ENCODE measurements around the gene CHMP2A. TPM values are rescaled to one million over a fixed set of nuclear protein-coding genes. Genes with fewer than 3 reads are reported as not detected.

The CHMP2A gene
- total RNA-seq, 4 donors from 2014 or later = 100.0 to 155 (median 126) TPM

DNA sequence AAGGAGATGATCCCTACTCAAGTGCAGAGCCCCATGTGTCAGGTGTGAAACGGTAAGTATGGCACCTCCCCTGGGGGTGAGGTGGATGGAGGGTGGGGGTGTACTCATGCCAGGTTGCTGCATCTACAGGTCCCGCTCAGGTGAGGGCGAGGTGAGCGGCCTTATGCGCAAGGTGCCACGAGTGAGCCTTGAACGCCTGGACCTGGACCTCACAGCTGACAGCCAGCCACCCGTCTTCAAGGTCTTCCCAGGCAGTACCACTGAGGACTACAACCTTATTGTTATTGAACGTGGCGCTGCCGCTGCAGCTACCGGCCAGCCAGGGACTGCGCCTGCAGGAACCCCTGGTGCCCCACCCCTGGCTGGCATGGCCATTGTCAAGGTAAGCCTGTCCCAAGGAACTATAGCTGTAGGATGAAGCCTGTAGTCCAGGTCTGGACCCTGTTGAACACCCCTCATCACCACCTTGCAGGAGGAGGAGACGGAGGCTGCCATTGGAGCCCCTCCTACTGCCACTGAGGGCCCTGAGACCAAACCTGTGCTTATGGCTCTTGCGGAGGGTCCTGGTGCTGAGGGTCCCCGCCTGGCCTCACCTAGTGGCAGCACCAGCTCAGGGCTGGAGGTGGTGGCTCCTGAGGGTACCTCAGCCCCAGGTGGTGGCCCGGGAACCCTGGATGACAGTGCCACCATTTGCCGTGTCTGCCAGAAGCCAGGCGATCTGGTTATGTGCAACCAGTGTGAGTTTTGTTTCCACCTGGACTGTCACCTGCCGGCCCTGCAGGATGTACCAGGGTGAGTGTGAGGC is 5.8 kb downstream of the CHMP2A start:
- H3K27ac ChIP-seq = no peak overlapping the region
- WGBS, 2 donors (ENCODE audit: low coverage in 1 of 2) = 84% methylated on average over 6 of the region's 20 CpGs; no CpG with 5 or more reads in 1 of the 2 donors
- no peak for ATAC-seq
- no peak overlapping the region for H3K4me3 ChIP-seq
- no peaks in the 10 kb centered on the region for H3K9me3 ChIP-seq
- TF ChIP-seq, protein P1, sequence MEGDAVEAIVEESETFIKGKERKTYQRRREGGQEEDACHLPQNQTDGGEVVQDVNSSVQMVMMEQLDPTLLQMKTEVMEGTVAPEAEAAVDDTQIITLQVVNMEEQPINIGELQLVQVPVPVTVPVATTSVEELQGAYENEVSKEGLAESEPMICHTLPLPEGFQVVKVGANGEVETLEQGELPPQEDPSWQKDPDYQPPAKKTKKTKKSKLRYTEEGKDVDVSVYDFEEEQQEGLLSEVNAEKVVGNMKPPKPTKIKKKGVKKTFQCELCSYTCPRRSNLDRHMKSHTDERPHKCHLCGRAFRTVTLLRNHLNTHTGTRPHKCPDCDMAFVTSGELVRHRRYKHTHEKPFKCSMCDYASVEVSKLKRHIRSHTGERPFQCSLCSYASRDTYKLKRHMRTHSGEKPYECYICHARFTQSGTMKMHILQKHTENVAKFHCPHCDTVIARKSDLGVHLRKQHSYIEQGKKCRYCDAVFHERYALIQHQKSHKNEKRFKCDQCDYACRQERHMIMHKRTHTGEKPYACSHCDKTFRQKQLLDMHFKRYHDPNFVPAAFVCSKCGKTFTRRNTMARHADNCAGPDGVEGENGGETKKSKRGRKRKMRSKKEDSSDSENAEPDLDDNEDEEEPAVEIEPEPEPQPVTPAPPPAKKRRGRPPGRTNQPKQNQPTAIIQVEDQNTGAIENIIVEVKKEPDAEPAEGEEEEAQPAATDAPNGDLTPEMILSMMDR (IDR thresholded peaks at IDR 0.05) = no peak
- TF ChIP-seq POLR2AphosphoS5 (IDR thresholded peaks at IDR 0.05) (no peak), EP300 (IDR thresholded peaks at IDR 0.05) (no peak), POLR2A (IDR thresholded peaks at IDR 0.05) (no peak)
- no peaks in the 10 kb centered on the region for H3K27me3 ChIP-seq
- H3K36me3 ChIP-seq = peaks cover 9 to 81% of the 10 kb centered on the region in 2 donors
- H3K4me1 ChIP-seq = peaks cover 10 to 64% (median 29%) of the 10 kb centered on the region in 3 donors

DNA sequence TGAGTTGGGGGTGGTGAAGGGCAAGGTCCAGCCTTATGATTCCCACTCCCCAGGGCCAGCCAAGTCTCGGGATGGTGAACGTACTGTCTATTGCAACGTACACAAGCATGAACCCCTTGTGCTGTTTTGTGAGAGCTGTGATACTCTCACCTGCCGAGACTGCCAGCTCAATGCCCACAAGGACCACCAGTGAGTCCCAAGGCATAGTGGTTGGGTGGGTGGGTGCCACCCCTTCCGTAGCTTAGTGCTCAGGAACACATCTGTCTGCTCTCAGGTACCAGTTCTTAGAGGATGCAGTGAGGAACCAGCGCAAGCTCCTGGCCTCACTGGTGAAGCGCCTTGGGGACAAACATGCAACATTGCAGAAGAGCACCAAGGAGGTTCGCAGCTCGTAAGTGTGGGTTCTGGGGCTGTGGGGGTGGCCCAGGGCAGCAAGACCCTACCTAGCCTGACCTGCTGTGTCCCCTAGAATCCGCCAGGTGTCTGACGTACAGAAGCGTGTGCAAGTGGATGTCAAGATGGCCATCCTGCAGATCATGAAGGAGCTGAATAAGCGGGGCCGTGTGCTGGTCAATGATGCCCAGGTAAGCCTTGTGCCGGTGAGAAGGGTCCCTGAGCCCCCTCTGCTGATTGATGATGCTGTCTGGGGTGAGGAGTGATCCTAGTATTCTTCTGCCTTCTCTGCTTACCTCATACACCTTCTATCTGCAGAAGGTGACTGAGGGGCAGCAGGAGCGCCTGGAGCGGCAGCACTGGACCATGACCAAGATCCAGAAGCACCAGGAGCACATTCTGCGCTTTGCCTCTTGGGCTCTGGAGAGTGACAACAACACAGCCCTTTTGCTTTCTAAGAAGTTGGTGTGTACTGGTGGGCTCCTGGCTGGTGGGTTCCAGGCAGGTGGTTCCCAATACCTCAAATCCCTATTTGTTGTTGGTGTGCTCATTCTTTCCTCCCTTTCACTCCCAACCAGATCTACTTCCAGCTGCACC is 7.3 kb downstream of the CHMP2A start:
- peaks cover 9 to 72% of the 10 kb centered on the region in 2 donors for H3K36me3 ChIP-seq
- H3K27ac ChIP-seq = no peak overlapping the region
- no peaks in the 10 kb centered on the region for H3K9me3 ChIP-seq
- 70 to 71% methylated on average over 2 to 9 of the region's 18 CpGs for WGBS, 2 donors (ENCODE audit: low coverage in 1 of 2)
- peaks cover 5 to 59% (median 22%) of the 10 kb centered on the region in 3 donors for H3K4me1 ChIP-seq
- H3K27me3 ChIP-seq = no peaks in the 10 kb centered on the region
- no peak overlapping the region for H3K4me3 ChIP-seq
- no peak for ATAC-seq
- TF ChIP-seq, protein P1 (IDR thresholded peaks at IDR 0.05) = no peak
- TF ChIP-seq POLR2A (IDR thresholded peaks at IDR 0.05) (no peak), POLR2AphosphoS5 (IDR thresholded peaks at IDR 0.05) (no peak), EP300 (IDR thresholded peaks at IDR 0.05) (no peak)

DNA sequence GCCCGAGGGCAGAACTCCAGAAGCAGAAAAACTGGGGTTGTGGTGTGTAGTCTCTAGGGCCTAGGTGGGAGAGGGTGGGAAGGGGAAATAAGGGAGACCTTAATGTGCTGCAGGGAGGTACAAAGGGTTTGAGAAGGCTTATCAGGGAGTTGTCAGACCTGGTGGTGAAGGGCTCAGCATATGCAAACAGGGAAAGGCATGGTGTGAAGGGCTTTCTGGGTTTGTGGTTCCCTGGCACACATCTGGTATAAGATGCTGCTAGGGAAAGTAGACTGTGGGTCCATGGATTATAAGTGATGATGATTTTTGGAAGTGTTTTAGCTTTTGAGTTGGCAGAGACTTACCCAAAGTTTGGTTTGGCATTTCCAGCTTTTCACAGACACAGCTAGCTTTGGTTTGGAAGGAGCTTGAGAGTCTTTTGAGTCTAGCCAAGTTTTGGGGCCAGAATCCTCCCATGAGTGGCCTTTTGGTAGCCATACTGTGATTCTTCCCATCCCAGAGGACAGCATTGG is 8.8 kb downstream of the CHMP2A start:
- no peaks in the 10 kb centered on the region for H3K9me3 ChIP-seq
- TF ChIP-seq EP300 (IDR thresholded peaks at IDR 0.05) (no peak), POLR2AphosphoS5 (IDR thresholded peaks at IDR 0.05) (no peak), POLR2A (IDR thresholded peaks at IDR 0.05) (no peak)
- TF ChIP-seq, protein P1 (IDR thresholded peaks at IDR 0.05) = no peak
- peak overlapping the region; percentile 76 to 86 for H3K4me3 ChIP-seq
- H3K4me1 ChIP-seq = peaks cover 5 to 53% (median 22%) of the 10 kb centered on the region in 3 donors
- ATAC-seq = no peak
- WGBS, 2 donors (ENCODE audit: low coverage in 1 of 2) = no CpG with 5 or more reads among the region's 1 CpG
- H3K27ac ChIP-seq = peak overlapping the region in 2 of 4 donors; percentile 93 to 96
- peaks cover 9 to 56% of the 10 kb centered on the region in 2 donors for H3K36me3 ChIP-seq
- H3K27me3 ChIP-seq = peaks cover 4% of the 10 kb centered on the region

DNA sequence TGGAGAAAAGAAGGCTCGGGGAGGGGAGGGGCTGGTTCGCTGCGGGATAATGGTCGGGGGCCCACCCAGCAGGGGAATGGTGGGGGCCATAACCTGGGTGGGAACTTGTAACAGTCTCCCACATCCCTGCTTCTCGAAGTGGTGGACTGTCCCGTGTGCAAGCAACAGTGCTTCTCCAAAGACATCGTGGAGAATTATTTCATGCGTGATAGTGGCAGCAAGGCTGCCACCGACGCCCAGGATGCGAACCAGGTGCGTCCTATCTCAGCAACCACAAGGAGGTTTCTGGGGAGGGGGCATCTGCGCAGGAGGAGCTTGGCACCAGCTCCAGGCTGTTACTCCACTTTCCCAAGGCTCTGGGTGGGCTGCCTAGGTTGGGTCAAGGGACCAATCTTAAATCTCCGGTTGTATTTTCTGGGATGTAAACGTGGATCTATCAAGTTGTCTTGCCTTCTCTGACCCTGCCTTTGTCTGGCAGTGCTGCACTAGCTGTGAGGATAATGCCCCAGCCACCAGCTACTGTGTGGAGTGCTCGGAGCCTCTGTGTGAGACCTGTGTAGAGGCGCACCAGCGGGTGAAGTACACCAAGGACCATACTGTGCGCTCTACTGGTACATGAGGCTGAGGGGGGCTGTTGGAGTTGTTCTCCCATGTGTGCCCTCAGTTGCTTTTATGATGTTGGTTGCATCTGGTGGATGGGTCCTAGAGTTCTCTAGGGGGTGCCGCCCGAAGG is 9.5 kb downstream of the CHMP2A start:
- TF ChIP-seq POLR2A (IDR thresholded peaks at IDR 0.05) (no peak), POLR2AphosphoS5 (IDR thresholded peaks at IDR 0.05) (no peak), EP300 (IDR thresholded peaks at IDR 0.05) (no peak)
- TF ChIP-seq, protein P1 (IDR thresholded peaks at IDR 0.05) = no peak
- 4 to 6% methylated on average over 7 to 16 of the region's 21 CpGs for WGBS, 2 donors (ENCODE audit: low coverage in 1 of 2)

More for the DNA sequence above, 9.5 kb downstream of the CHMP2A start:
- no peak for ATAC-seq
- peaks cover 5 to 53% (median 22%) of the 10 kb centered on the region in 3 donors for H3K4me1 ChIP-seq
- H3K9me3 ChIP-seq = no peaks in the 10 kb centered on the region
- peak overlapping the region; percentile 76 to 86 for H3K4me3 ChIP-seq
- H3K27ac ChIP-seq = peak overlapping the region in 3 of 4 donors; percentile 93 to 97 (median 96)
- peaks cover 9 to 50% of the 10 kb centered on the region in 2 donors for H3K36me3 ChIP-seq
- H3K27me3 ChIP-seq = peaks cover 5% of the 10 kb centered on the region

All from gastroesophageal sphincter (tissue), 4 donors.